ENCODE results near the gene TOP2B. TPM values are rescaled to one million over a fixed set of nuclear protein-coding genes. Genes with fewer than 3 reads are reported as not detected.

TOP2B gene
- total and polyA plus RNA-seq, 2 experiments from 2014 or later: 92.0 to 179 TPM

DNA sequence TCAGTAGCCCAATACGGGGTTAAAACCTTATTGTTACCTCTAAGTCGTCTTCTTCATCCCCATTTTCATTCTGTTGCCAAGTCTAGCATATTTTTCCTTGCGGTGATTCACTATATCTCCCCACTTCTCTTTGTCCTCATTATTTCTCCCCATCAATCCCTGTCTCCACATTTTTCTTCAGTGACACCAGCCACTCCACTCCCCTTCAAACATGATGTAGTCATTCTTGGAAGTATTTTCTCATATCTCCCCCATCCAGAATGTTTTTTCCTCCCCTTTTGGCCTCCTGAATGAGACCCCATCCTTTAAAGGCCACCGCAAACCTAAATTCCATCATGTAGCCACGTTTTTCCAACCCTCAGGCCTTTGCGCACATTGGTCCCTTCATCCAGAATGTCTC is 105.9 kb downstream of the TOP2B start:
- Histone ChIP-seq H3K9me2 (ENCODE audit: insufficient read depth) (peaks cover 6% of the 10 kb centered on the region; the same call in 1 of the 2 replicates), H3F3A (replicated peaks; ENCODE audit: low read depth) (no peaks in the 10 kb centered on the region), H3K27me3 (ENCODE audit: insufficient read depth) (no peaks in the 10 kb centered on the region), H3K4me1 (ENCODE audit: insufficient read depth) (no peaks in the 10 kb centered on the region), H4K20me1 (replicated peaks; ENCODE audit: insufficient read depth) (no peaks in the 10 kb centered on the region), H3K79me2 (replicated peaks; ENCODE audit: insufficient read depth) (no peaks in the 10 kb centered on the region), H3K27ac (ENCODE audit: low read depth) (no peak overlapping the region), H3K4me2 (no peak overlapping the region), H3K4me3 (no peak overlapping the region), H2AFZ (no peak overlapping the region), H3K36me3 (ENCODE audit: insufficient read depth) (no peaks in the 10 kb centered on the region)
- H3K4me1 Mint-ChIP-seq: peaks cover 3% of the 10 kb centered on the region; the same call in 2 of the 3 replicates
- H3K27ac Mint-ChIP-seq: no peak overlapping the region
- DNase-seq (ENCODE audit: low spot score) (no peak), ATAC-seq (no peak)
- H3K9me3 Mint-ChIP-seq: no peaks in the 10 kb centered on the region
- H3K4me3 Mint-ChIP-seq: no peak overlapping the region
- no peak for TF ChIP-seq NANOG (IDR thresholded peaks at IDR 0.05; ENCODE audit: borderline replicate concordance)
- TF ChIP-seq, protein P1, sequence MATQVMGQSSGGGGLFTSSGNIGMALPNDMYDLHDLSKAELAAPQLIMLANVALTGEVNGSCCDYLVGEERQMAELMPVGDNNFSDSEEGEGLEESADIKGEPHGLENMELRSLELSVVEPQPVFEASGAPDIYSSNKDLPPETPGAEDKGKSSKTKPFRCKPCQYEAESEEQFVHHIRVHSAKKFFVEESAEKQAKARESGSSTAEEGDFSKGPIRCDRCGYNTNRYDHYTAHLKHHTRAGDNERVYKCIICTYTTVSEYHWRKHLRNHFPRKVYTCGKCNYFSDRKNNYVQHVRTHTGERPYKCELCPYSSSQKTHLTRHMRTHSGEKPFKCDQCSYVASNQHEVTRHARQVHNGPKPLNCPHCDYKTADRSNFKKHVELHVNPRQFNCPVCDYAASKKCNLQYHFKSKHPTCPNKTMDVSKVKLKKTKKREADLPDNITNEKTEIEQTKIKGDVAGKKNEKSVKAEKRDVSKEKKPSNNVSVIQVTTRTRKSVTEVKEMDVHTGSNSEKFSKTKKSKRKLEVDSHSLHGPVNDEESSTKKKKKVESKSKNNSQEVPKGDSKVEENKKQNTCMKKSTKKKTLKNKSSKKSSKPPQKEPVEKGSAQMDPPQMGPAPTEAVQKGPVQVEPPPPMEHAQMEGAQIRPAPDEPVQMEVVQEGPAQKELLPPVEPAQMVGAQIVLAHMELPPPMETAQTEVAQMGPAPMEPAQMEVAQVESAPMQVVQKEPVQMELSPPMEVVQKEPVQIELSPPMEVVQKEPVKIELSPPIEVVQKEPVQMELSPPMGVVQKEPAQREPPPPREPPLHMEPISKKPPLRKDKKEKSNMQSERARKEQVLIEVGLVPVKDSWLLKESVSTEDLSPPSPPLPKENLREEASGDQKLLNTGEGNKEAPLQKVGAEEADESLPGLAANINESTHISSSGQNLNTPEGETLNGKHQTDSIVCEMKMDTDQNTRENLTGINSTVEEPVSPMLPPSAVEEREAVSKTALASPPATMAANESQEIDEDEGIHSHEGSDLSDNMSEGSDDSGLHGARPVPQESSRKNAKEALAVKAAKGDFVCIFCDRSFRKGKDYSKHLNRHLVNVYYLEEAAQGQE (IDR thresholded peaks at IDR 0.05; ENCODE audit: unreplicated experiment): no peak
- TF ChIP-seq EZH2phosphoT487 (IDR thresholded peaks at IDR 0.05; ENCODE audit: unreplicated experiment): no peak
- no peak for TF ChIP-seq ZNF114 (CRISPR knock-in tag; IDR thresholded peaks at IDR 0.05)
- TF ChIP-seq ZNF331 (CRISPR knock-in tag; IDR thresholded peaks at IDR 0.05; ENCODE audit: low read depth): no peak
- no peak for TF ChIP-seq POLR2AphosphoS5 (IDR thresholded peaks at IDR 0.05; ENCODE audit: low read depth)
- TF ChIP-seq, protein P2, sequence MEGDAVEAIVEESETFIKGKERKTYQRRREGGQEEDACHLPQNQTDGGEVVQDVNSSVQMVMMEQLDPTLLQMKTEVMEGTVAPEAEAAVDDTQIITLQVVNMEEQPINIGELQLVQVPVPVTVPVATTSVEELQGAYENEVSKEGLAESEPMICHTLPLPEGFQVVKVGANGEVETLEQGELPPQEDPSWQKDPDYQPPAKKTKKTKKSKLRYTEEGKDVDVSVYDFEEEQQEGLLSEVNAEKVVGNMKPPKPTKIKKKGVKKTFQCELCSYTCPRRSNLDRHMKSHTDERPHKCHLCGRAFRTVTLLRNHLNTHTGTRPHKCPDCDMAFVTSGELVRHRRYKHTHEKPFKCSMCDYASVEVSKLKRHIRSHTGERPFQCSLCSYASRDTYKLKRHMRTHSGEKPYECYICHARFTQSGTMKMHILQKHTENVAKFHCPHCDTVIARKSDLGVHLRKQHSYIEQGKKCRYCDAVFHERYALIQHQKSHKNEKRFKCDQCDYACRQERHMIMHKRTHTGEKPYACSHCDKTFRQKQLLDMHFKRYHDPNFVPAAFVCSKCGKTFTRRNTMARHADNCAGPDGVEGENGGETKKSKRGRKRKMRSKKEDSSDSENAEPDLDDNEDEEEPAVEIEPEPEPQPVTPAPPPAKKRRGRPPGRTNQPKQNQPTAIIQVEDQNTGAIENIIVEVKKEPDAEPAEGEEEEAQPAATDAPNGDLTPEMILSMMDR (conservative IDR thresholded peaks at IDR 0.05; ENCODE audit: low read depth in 2 of 2): no peak
- no peak for TF ChIP-seq CREB1 (CRISPR knock-in tag; IDR thresholded peaks at IDR 0.05; ENCODE audit: low read depth)
- no peak for TF ChIP-seq EZH2 (IDR thresholded peaks at IDR 0.05; ENCODE audit: low read depth, unreplicated experiment)
- TF ChIP-seq, protein P3, sequence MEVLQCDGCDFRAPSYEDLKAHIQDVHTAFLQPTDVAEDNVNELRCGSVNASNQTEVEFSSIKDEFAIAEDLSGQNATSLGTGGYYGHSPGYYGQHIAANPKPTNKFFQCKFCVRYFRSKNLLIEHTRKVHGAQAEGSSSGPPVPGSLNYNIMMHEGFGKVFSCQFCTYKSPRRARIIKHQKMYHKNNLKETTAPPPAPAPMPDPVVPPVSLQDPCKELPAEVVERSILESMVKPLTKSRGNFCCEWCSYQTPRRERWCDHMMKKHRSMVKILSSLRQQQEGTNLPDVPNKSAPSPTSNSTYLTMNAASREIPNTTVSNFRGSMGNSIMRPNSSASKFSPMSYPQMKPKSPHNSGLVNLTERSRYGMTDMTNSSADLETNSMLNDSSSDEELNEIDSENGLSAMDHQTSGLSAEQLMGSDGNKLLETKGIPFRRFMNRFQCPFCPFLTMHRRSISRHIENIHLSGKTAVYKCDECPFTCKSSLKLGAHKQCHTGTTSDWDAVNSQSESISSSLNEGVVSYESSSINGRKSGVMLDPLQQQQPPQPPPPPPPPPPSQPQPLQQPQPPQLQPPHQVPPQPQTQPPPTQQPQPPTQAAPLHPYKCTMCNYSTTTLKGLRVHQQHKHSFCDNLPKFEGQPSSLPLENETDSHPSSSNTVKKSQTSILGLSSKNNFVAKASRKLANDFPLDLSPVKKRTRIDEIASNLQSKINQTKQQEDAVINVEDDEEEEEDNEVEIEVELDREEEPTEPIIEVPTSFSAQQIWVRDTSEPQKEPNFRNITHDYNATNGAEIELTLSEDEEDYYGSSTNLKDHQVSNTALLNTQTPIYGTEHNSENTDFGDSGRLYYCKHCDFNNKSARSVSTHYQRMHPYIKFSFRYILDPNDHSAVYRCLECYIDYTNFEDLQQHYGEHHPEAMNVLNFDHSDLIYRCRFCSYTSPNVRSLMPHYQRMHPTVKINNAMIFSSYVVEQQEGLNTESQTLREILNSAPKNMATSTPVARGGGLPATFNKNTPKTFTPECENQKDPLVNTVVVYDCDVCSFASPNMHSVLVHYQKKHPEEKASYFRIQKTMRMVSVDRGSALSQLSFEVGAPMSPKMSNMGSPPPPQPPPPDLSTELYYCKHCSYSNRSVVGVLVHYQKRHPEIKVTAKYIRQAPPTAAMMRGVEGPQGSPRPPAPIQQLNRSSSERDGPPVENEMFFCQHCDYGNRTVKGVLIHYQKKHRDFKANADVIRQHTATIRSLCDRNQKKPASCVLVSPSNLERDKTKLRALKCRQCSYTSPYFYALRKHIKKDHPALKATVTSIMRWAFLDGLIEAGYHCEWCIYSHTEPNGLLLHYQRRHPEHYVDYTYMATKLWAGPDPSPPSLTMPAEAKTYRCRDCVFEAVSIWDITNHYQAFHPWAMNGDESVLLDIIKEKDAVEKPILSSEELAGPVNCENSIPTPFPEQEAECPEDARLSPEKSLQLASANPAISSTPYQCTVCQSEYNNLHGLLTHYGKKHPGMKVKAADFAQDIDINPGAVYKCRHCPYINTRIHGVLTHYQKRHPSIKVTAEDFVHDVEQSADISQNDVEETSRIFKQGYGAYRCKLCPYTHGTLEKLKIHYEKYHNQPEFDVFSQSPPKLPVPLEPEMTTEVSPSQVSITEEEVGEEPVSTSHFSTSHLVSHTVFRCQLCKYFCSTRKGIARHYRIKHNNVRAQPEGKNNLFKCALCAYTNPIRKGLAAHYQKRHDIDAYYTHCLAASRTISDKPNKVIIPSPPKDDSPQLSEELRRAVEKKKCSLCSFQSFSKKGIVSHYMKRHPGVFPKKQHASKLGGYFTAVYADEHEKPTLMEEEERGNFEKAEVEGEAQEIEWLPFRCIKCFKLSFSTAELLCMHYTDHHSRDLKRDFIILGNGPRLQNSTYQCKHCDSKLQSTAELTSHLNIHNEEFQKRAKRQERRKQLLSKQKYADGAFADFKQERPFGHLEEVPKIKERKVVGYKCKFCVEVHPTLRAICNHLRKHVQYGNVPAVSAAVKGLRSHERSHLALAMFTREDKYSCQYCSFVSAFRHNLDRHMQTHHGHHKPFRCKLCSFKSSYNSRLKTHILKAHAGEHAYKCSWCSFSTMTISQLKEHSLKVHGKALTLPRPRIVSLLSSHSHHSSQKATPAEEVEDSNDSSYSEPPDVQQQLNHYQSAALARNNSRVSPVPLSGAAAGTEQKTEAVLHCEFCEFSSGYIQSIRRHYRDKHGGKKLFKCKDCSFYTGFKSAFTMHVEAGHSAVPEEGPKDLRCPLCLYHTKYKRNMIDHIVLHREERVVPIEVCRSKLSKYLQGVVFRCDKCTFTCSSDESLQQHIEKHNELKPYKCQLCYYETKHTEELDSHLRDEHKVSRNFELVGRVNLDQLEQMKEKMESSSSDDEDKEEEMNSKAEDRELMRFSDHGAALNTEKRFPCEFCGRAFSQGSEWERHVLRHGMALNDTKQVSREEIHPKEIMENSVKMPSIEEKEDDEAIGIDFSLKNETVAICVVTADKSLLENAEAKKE (CRISPR knock-in tag; IDR thresholded peaks at IDR 0.05): no peak
- no peak for TF ChIP-seq STAT1 (IDR thresholded peaks at IDR 0.05; ENCODE audit: unreplicated experiment)
- TF ChIP-seq, protein P4, sequence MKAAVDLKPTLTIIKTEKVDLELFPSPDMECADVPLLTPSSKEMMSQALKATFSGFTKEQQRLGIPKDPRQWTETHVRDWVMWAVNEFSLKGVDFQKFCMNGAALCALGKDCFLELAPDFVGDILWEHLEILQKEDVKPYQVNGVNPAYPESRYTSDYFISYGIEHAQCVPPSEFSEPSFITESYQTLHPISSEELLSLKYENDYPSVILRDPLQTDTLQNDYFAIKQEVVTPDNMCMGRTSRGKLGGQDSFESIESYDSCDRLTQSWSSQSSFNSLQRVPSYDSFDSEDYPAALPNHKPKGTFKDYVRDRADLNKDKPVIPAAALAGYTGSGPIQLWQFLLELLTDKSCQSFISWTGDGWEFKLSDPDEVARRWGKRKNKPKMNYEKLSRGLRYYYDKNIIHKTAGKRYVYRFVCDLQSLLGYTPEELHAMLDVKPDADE (IDR thresholded peaks at IDR 0.05): no peak
- TF ChIP-seq JUNB (IDR thresholded peaks at IDR 0.05; ENCODE audit: unreplicated experiment): no peak
- no peaks in the 10 kb centered on the region for H3K27me3 Mint-ChIP-seq (ENCODE audit: insufficient read depth, low read depth, poor library complexity)
- H3K36me3 Mint-ChIP-seq (ENCODE audit: low read depth): no peaks in the 10 kb centered on the region

Measured in GM23338 (cell line).